ENCODE measurements around the gene PACRG. TPM values are rescaled to one million over a fixed set of nuclear protein-coding genes. Genes with fewer than 3 reads are reported as not detected.
A peak's percentile ranks its signal among the peaks of the same experiment; 100 is the strongest.

Gene PACRG
- total and polyA plus RNA-seq, 2 of the 4 experiments (the other 2 are of a cell fraction): not detected

DNA sequence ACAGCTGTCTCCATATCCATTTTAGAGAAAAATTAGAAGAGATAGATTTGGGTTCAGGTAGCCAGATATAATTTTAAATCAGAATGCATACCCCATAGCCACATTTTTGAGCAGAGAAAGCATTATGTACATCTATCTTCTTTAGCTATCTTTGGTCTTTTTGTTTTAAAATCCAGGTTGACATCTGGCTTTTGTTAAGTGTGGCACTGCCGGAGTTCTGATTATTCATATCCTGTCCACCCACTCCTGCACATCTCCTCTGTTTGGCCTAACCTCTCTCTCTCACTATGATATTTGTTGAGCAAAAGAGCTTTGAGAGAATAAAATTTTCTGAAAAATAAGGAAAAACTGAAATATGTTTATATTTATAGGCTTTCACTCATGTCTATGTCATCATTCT lies 189.7 kb downstream of the PACRG start:
- Histone ChIP-seq H2BK120ac (ENCODE audit: low read depth, low read length) (no peak overlapping the region), H3K14ac (replicated peaks; ENCODE audit: low read depth, low read length) (no peak overlapping the region), H3K9me3 (ENCODE audit: control insufficient read depth, insufficient read depth, low read length) (peaks cover 2% of the 10 kb centered on the region; the same call in 1 of the 2 replicates), H3K27me3 (ENCODE audit: control insufficient read depth, insufficient read depth, low read length) (no peaks in the 10 kb centered on the region), H4K20me1 (ENCODE audit: insufficient read depth, low read length) (no peaks in the 10 kb centered on the region), H2BK20ac (ENCODE audit: low read depth, low read length) (no peak overlapping the region), H4K8ac (ENCODE audit: low read depth in 2 of 2, low read length in 2 of 2) (no peak overlapping the region), H3K9me1 (ENCODE audit: insufficient read depth, low read length) (no peaks in the 10 kb centered on the region), H3K56ac (ENCODE audit: extremely low read depth, insufficient read depth, low read length) (no peak overlapping the region), H3K9ac (ENCODE audit: low read depth, low read length) (no peak overlapping the region), H4K91ac (ENCODE audit: insufficient read depth, low read depth, low read length) (no peak overlapping the region), H3K23ac (ENCODE audit: low read depth, low read length) (no peak overlapping the region), H3K27ac (ENCODE audit: insufficient read depth, low read length) (no peak overlapping the region), H2BK15ac (ENCODE audit: low read depth, low read length) (no peak overlapping the region), H4K5ac (ENCODE audit: low read depth, low read length) (no peak overlapping the region), H3K4me2 (ENCODE audit: low read depth, low read length) (no peak overlapping the region), H3K4me1 (ENCODE audit: control insufficient read depth, insufficient read depth, low read length) (no peaks in the 10 kb centered on the region), H3K79me1 (ENCODE audit: low read depth in 1 of 2, low read length in 2 of 2) (no peaks in the 10 kb centered on the region), H3K18ac (ENCODE audit: low read depth, low read length) (no peak overlapping the region), H2AK9ac (replicated peaks; ENCODE audit: low read depth, low read length, poor library complexity) (no peak overlapping the region), H3K4ac (ENCODE audit: low read depth, low read length) (no peak overlapping the region), H2AK5ac (ENCODE audit: low read depth, low read length) (no peak overlapping the region), H2BK5ac (ENCODE audit: low read depth, low read length, poor library complexity, severe bottlenecking) (no peak overlapping the region), H3K4me3 (ENCODE audit: insufficient read depth, low read depth, low read length) (no peak overlapping the region), H3K36me3 (ENCODE audit: control insufficient read depth, insufficient read depth, low read length) (no peaks in the 10 kb centered on the region), H2AFZ (replicated peaks; ENCODE audit: low read length, poor library complexity) (no peak overlapping the region)
- no peak for TF ChIP-seq RAD21 (IDR thresholded peaks at IDR 0.05; ENCODE audit: low read length)
- TF ChIP-seq RCOR1 (IDR thresholded peaks at IDR 0.05; ENCODE audit: insufficient replicate concordance, low read length): no peak
- no peak for TF ChIP-seq MXI1 (IDR thresholded peaks at IDR 0.05; ENCODE audit: borderline replicate concordance, low read depth, low read length)
- TF ChIP-seq RFX5 (IDR thresholded peaks at IDR 0.05; ENCODE audit: low read depth, low read length): no peak
- TF ChIP-seq MAZ (IDR thresholded peaks at IDR 0.05; ENCODE audit: borderline replicate concordance, low read depth, low read length): no peak
- no peak for TF ChIP-seq USF2 (IDR thresholded peaks at IDR 0.05; ENCODE audit: low read depth, low read length)
- TF ChIP-seq CTCF (conservative IDR thresholded peaks at IDR 0.05; ENCODE audit: low read depth, low read length): no peak
- no peak for TF ChIP-seq CEBPB (IDR thresholded peaks at IDR 0.05; ENCODE audit: low read depth, low read length)
- no peak for TF ChIP-seq POLR2A (IDR thresholded peaks at IDR 0.05; ENCODE audit: low read depth, low read length)
- TF ChIP-seq, protein P1, sequence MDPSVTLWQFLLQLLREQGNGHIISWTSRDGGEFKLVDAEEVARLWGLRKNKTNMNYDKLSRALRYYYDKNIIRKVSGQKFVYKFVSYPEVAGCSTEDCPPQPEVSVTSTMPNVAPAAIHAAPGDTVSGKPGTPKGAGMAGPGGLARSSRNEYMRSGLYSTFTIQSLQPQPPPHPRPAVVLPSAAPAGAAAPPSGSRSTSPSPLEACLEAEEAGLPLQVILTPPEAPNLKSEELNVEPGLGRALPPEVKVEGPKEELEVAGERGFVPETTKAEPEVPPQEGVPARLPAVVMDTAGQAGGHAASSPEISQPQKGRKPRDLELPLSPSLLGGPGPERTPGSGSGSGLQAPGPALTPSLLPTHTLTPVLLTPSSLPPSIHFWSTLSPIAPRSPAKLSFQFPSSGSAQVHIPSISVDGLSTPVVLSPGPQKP (IDR thresholded peaks at IDR 0.05; ENCODE audit: borderline replicate concordance, low read depth, low read length): no peak
- TF ChIP-seq CHD1 (IDR thresholded peaks at IDR 0.05; ENCODE audit: low read depth, low read length): no peak
- TF ChIP-seq FOS (IDR thresholded peaks at IDR 0.05; ENCODE audit: low read depth, low read length): no peak
- no peak for TF ChIP-seq NFE2L2 (IDR thresholded peaks at IDR 0.05; ENCODE audit: low read depth, low read length)
- TF ChIP-seq SMC3 (IDR thresholded peaks at IDR 0.05; ENCODE audit: low read depth, low read length): no peak
- no peak for TF ChIP-seq MAFK (IDR thresholded peaks at IDR 0.05; ENCODE audit: low read depth, low read length)
- TF ChIP-seq BHLHE40 (IDR thresholded peaks at IDR 0.05; ENCODE audit: low read depth, low read length): no peak
- intact Hi-C loops (cut with micrococcal nuclease) (no loop called here), dilution Hi-C loops (cut with HindIII; ENCODE audit: low sequenced_read_pairs, unreplicated experiment) (no loop called here), in situ Hi-C loops (cut with MboI; ENCODE audit: low sequenced_read_pairs) (no loop called here)
- peak; percentile 0 for DNase-seq
- WGBS, 2 experiments (ENCODE audit: extremely low coverage in 2 of 2, insufficient read length in 1 of 2): no CpG with 5 or more reads among the region's 1 CpG
- ChIA-PET POLR2A (ENCODE audit: unreplicated experiment) (no interaction called here), CTCF (no interaction called here)
- no peak for ATAC-seq (ENCODE audit: low read depth)
- no TSS peak for BruUV-seq (replicated peaks)
